K562 (cell line): Measurements from ENCODE around the gene BTN3A1. TPM values are rescaled to one million over a fixed set of nuclear protein-coding genes. Genes with fewer than 3 reads are reported as not detected.
A peak's percentile ranks its signal among the peaks of the same experiment; 100 is the strongest.

Experiments
- ATAC-seq: fragments of 200-7000 bp; cut with Tn5 transposase; 3 replicates; pipeline ENCODE4 v1.9.1; 2020; ENCODE audit warnings: moderate library complexity
- BruUV-seq: library from RNA; stranded (reverse); fragments of 400-500 nt; replicated peaks from 2 replicates; lab custom pipeline; 2021; lab: Mats Ljungman, UMichigan
- CTCF ChIA-PET: fragments of 300-600 bp; formaldehyde crosslinking; extraction: SDS; loops from one replicate; lab custom pipeline; 2021; ENCODE audit warnings: low intra/inter-chr PET ratio; lab: Yijun Ruan, JAX
- POLR2A ChIA-PET: fragments of 300-600, 350-650 bp; sonication (Branson Sonifier 250); formaldehyde crosslinking; extraction: SDS; loops from one replicate; lab custom pipeline; 2021; ENCODE audit warnings: antibody characterized with exemption, inconsistent platforms; lab: Yijun Ruan, JAX
- DNase-seq, 4 experiments: peaks; one replicate each; pipeline versions ENCODE4 v3.0.0 to v3.0.0-alpha.2; 2011 to 2018; ENCODE audit warnings: low spot score in 3 of 4, mixed read lengths in 3 of 4; ENCODE audit errors: extremely low read depth in 1 of 4
- FAIRE-seq: peaks from 2 replicates; lab custom pipeline; 2011; peaks lifted over from hg19 to GRCh38; lab: Jason Lieb, UNC
- H2AFZ ChIP-seq: 2 replicates; pipeline ENCODE4 v1.6.0; 2011; ENCODE audit warnings: low read depth, low read length, control low read depth, inconsistent platforms
- H3K27ac ChIP-seq: fragments of 200-600 bp; 3 replicates; pipeline ENCODE4 v1.8.0; 2011; ENCODE audit warnings: low read depth, mild to moderate bottlenecking, control low read depth, inconsistent platforms, low read length, moderate library complexity, mixed read lengths; ENCODE audit errors: extremely low read depth
- H3K27me3 ChIP-seq, 2 experiments: fragments of 300-600 bp in 1 of 2; 2 replicates in 1 of 2; 3 replicates in 1 of 2; pipeline versions ENCODE4 v1.6.0 to v1.8.0; 2011; ENCODE audit warnings: inconsistent platforms in 2 of 2, low read length in 2 of 2, mild to moderate bottlenecking in 1 of 2, mixed read lengths in 1 of 2, moderate library complexity in 1 of 2; ENCODE audit not compliant: control insufficient read depth in 2 of 2, insufficient read depth in 2 of 2
- H3K36me3 ChIP-seq: fragments of 300-600 bp; 3 replicates; pipeline ENCODE4 v1.8.0; 2011; ENCODE audit warnings: mild to moderate bottlenecking, low read length, inconsistent platforms; ENCODE audit not compliant: control insufficient read depth, insufficient read depth
- H3K4me1 ChIP-seq, 2 experiments: fragments of 200-600 bp in 1 of 2; replicated peaks in 1 of 2; 2 replicates in 1 of 2; 3 replicates in 1 of 2; pipeline versions ENCODE4 v1.5.1 to v1.8.0; 2011; ENCODE audit warnings: inconsistent platforms in 2 of 2, low read length in 2 of 2, mild to moderate bottlenecking in 1 of 2, mixed read lengths in 1 of 2, moderate library complexity in 1 of 2; ENCODE audit not compliant: control insufficient read depth in 2 of 2, insufficient read depth in 2 of 2
- H3K4me2 ChIP-seq: 2 replicates; pipeline ENCODE4 v1.6.1; 2011; ENCODE audit warnings: low read length, control low read depth, inconsistent platforms, mixed read lengths; ENCODE audit not compliant: insufficient read depth
- H3K4me3 ChIP-seq: fragments of 200-600 bp; sonication (generic), shearing (Covaris generic); 2 replicates; pipeline ENCODE4 v1.5.1; 2016; ENCODE audit warnings: control low read depth, inconsistent platforms
- H3K79me2 ChIP-seq: fragments of 200-600 bp; 3 replicates; pipeline ENCODE4 v1.8.0; 2011; ENCODE audit warnings: low read length, inconsistent platforms; ENCODE audit not compliant: control insufficient read depth, insufficient read depth
- H3K9ac ChIP-seq, 2 experiments: 2 replicates each; pipeline versions ENCODE4 v1.6.0 to v1.6.1; 2011; ENCODE audit warnings: low read depth in 2 of 2, low read length in 2 of 2, control low read depth in 1 of 2, inconsistent platforms in 1 of 2, mild to moderate bottlenecking in 1 of 2, mixed read lengths in 1 of 2; ENCODE audit not compliant: insufficient read depth in 1 of 2
- H3K9me1 ChIP-seq: one replicate; pipeline ENCODE4 v1.6.0; 2011; ENCODE audit warnings: inconsistent platforms, mild to moderate bottlenecking, low read length, moderate library complexity; ENCODE audit not compliant: control insufficient read depth, insufficient read depth
- H3K9me3 ChIP-seq: replicated peaks from 2 replicates; pipeline ENCODE4 v1.5.1; 2011; ENCODE audit warnings: low read depth, low read length, inconsistent platforms; ENCODE audit not compliant: control insufficient read depth, insufficient read depth
- H4K20me1 ChIP-seq: replicated peaks from 2 replicates; pipeline ENCODE4 v1.6.1; 2011; ENCODE audit warnings: low read length, inconsistent platforms, mixed read lengths; ENCODE audit not compliant: control insufficient read depth, insufficient read depth
- CHD1 ChIP-seq: fragments of 200-600 bp; sonication (generic); IDR thresholded peaks from one replicate; pipeline ENCODE4 v1.6.1; 2012; ENCODE audit warnings: mild to moderate bottlenecking, moderate library complexity, low read length, inconsistent platforms
- CXXC5 ChIP-seq: fragments of 250-450 bp; sonication (Bioruptor Pico); IDR thresholded peaks from 2 replicates; pipeline ENCODE4 v1.8.0; 2022; ENCODE audit warnings: inconsistent platforms, mild to moderate bottlenecking, moderate library complexity
- DPF2 ChIP-seq: fragments of 450-650 bp; IDR thresholded peaks from 2 replicates; pipeline ENCODE4 v1.6.1; 2016
- FOXJ2 ChIP-seq: fragments of 200-800 bp; sonication (Bioruptor generic); IDR thresholded peaks from 2 replicates; pipeline ENCODE4 v1.6.1; 2016; ENCODE audit warnings: missing genetic modification characterization, missing compliant biosample characterization
- KAT7 ChIP-seq: sonication (generic); formaldehyde crosslinking; IDR thresholded peaks from 2 replicates; pipeline ENCODE4 v1.8.0; 2022; ENCODE audit warnings: missing genetic modification reagents, mild to moderate bottlenecking, borderline replicate concordance
- LCOR ChIP-seq: sonication (generic); formaldehyde crosslinking; IDR thresholded peaks from 2 replicates; pipeline ENCODE4 v1.8.0; 2022; ENCODE audit warnings: mild to moderate bottlenecking, missing genetic modification reagents
- MAZ ChIP-seq, 2 experiments: fragments of 450-650 bp in 1 of 2; sonication (generic) in 1 of 2; formaldehyde crosslinking; IDR thresholded peaks in 1 of 2; conservative IDR thresholded peaks in 1 of 2; 2 replicates each; pipeline versions ENCODE4 v1.4.0 to v1.5.0; 2020; ENCODE audit warnings: mild to moderate bottlenecking in 1 of 2, missing genetic modification reagents in 1 of 2
- NUFIP1 ChIP-seq: fragments of 450-650 bp; IDR thresholded peaks from 2 replicates; pipeline ENCODE4 v1.6.1; 2018; ENCODE audit not compliant: partially characterized antibody
- RAD21 ChIP-seq, 2 experiments: fragments of 250-450 bp in 1 of 2; fragments of 450-650 bp in 1 of 2; sonication (Bioruptor Pico) in 1 of 2; formaldehyde crosslinking in 1 of 2; IDR thresholded peaks in 1 of 2; conservative IDR thresholded peaks in 1 of 2; 2 replicates each; pipeline versions ENCODE4 v1.4.0 to v1.8.0; 2020 to 2022; ENCODE audit warnings: mild to moderate bottlenecking in 2 of 2, moderate library complexity in 1 of 2
- SIRT6 ChIP-seq: IDR thresholded peaks from one replicate; pipeline ENCODE4 v1.6.1; 2012; ENCODE audit warnings: low read depth, mild to moderate bottlenecking, control low read depth, inconsistent platforms, low read length, moderate library complexity
- SMC3 ChIP-seq: conservative IDR thresholded peaks from 2 replicates; pipeline ENCODE4 v1.6.1; 2011; ENCODE audit warnings: low read depth, low read length, improper control_type of control experiment; ENCODE audit not compliant: insufficient read depth
- SP1 ChIP-seq: sonication (generic); formaldehyde crosslinking; IDR thresholded peaks from 2 replicates; pipeline ENCODE4 v1.8.1; 2022; ENCODE audit warnings: mild to moderate bottlenecking, missing genetic modification reagents
- WGBS: fragments of 100-300 bp; shearing (Covaris generic); methylation state at CpG from one replicate; pipeline ENCODE4 v1.1.6; 2016; ENCODE audit warnings: low coverage, mixed read lengths; ENCODE audit not compliant: insufficient coverage; ENCODE audit errors: missing lambda C conversion rate; 5-methylcytosine and 5-hydroxymethylcytosine counted together
- in situ Hi-C: fragments of 300-500 bp; cut with MboI; formaldehyde crosslinking; loops from 4 replicates; pipeline ENCODE4 v1.15.0; 2018; ENCODE audit warnings: inconsistent platforms, mixed read lengths
- intact Hi-C: fragments of 100-400 bp; cut with micrococcal nuclease; formaldehyde crosslinking; loops from 2 replicates; pipeline ENCODE4 v1.14.2; 2022
- polyA plus RNA-seq, 8 experiments: library from polyadenylated mRNA; depleted of rRNA in 4 of 8; stranded (reverse) in 5 of 8; unstranded in 3 of 8; fragments of >200 nt; fragmentation: Nextera tagmentation in 2 of 8; fragmentation: Illumina TruSeq in 1 of 8; extraction: Ambion mirVana in 2 of 8; extraction: Trizol in 1 of 8; gene quantifications; 2 replicates each; pipeline versions ENCODE4 v1.2.1 to v1.2.3, GENCODE V29; 2011 to 2014; ENCODE audit warnings: inconsistent platforms in 1 of 8, missing spikeins in 1 of 8
- total RNA-seq, 7 experiments: library from RNA; depleted of rRNA in 6 of 7; stranded (reverse); fragments of >200 nt in 6 of 7; fragmentation: Illumina TruSeq in 2 of 7; extraction: Trizol in 2 of 7; gene quantifications; 2 replicates each; pipeline versions ENCODE4 v1.2.1 to v1.2.3, GENCODE V29; 2011 to 2021; ENCODE audit warnings: low replicate concordance in 1 of 7
- TF ChIP-seq, protein P1 (sequence below): fragments of 450-650 bp; formaldehyde crosslinking; conservative IDR thresholded peaks from 2 replicates; pipeline ENCODE4 v1.4.0; 2022; ENCODE audit warnings: mild to moderate bottlenecking, missing genetic modification characterization
- TF ChIP-seq, protein P2 (sequence below): sonication (generic); formaldehyde crosslinking; IDR thresholded peaks from 2 replicates; pipeline ENCODE4 v1.8.0; 2022; ENCODE audit warnings: mild to moderate bottlenecking, missing genetic modification reagents
- TF ChIP-seq, protein P3 (sequence below), 3 experiments: IDR thresholded peaks in 2 of 3; conservative IDR thresholded peaks in 1 of 3; 2 replicates each; pipeline ENCODE4 v1.5.1; 2011 to 2012; ENCODE audit warnings: low read length in 3 of 3, mild to moderate bottlenecking in 3 of 3, control low read depth in 2 of 3, improper control_type of control experiment in 1 of 3, inconsistent platforms in 1 of 3, low read depth in 1 of 3, mixed read lengths in 1 of 3, moderate library complexity in 1 of 3; ENCODE audit not compliant: insufficient read depth in 2 of 3

Gene BTN3A1
- total and polyA plus RNA-seq, 9 of the 15 experiments (the other 6 are each of a cell fraction or from before 2014, with no cell fraction given), result 0.84 to 8.5 (median 3.9) TPM

DNA sequence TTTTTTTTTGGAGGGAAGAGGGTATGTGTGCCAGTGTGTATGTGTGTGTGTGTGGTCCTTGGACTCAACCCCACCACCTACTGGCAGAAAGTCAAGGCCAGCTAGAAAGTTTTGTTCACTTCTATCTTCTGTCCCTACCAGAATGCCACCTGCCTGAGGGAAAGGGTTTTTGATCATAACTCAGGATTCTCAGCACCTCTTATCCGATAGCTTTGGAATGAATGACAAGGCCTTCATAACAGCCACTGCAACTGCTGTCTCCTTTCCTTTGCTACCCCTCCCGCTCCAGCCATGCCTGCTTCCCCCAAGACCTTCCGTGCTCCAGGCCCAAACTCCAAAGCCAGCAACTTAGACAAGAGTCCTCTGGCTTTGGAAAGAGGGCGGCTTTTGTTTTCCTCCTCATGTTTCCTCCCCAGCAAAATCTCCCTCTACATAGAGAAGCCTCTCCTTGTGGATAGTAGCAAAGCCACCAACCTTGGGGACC is 18.7 kb downstream of the BTN3A1 start:
- Histone ChIP-seq H3K9ac (peak overlapping the region; percentile 0 to 91; a peak in 3 of 4 replicates), H3K4me2 (peak overlapping the region; percentile 96), H3K79me2 (no peaks in the 10 kb centered on the region), H2AFZ (peak overlapping the region; percentile 99), H3K9me1 (no peaks in the 10 kb centered on the region), H3K36me3 (no peaks in the 10 kb centered on the region), H4K20me1 (no peaks in the 10 kb centered on the region), H3K27me3 (no peaks in the 10 kb centered on the region), H3K4me1 (peaks cover 12 to 17% of the 10 kb centered on the region in 2 experiments; a peak in 3 of 5 replicates), H3K9me3 (no peaks in the 10 kb centered on the region), H3K27ac (peak overlapping the region; percentile 14; the same call in 1 of the 3 replicates), H3K4me3 (peak overlapping the region; percentile 75)
- DNase-seq (peak; percentile 43 to 66 (median 50)), FAIRE-seq (peak; percentile 80), ATAC-seq (peak; percentile 38)
- POLR2A ChIA-PET, result interaction anchor here (0.6 to 1.5 kb wide), 3 partner anchors 204 to 354 kb away, joined by 3 to 5 read pairs (median 3); a partner anchor contains a TSS
- intact Hi-C loops (loop anchor here (1.0 to 2.0 kb wide), 2 partner anchors 33 to 74 kb away; no protein-coding TSS in a partner anchor), in situ Hi-C loops (no loop called here)
- CTCF ChIA-PET, result no interaction called here
- no TSS peak for BruUV-seq
- TF ChIP-seq SP1 (CRISPR knock-in tag) (peak; percentile 37; the same call in 1 of the 2 replicates), CHD1 (no peak), SMC3 (0 out of 2 replicates have a peak, but pooled peaks have one; percentile 37), LCOR (CRISPR knock-in tag) (0 out of 2 replicates have a peak, but pooled peaks have one; percentile 14), RAD21 (CRISPR knock-in tag; conservative IDR thresholded peaks at IDR 0.05 in 1 of 2, IDR thresholded peaks at IDR 0.05 in 1 of 2) (peak; percentile 48 to 53; a peak in 3 of 4 replicates), KAT7 (CRISPR knock-in tag) (0 out of 2 replicates have a peak, but pooled peaks have one; percentile 27), NUFIP1 (no peak), DPF2 (no peak), SIRT6 (no peak), CXXC5 (CRISPR knock-in tag) (peak; percentile 24; the same call in 1 of the 2 replicates), MAZ (CRISPR knock-in tag; conservative IDR thresholded peaks at IDR 0.05 in 1 of 2, IDR thresholded peaks at IDR 0.05 in 1 of 2) (peak in 1 of 2 experiments; percentile 37; a peak in 2 of 4 replicates), FOXJ2 (tag) (0 out of 2 replicates have a peak, but pooled peaks have one; percentile 39)
- TF ChIP-seq, protein P1, sequence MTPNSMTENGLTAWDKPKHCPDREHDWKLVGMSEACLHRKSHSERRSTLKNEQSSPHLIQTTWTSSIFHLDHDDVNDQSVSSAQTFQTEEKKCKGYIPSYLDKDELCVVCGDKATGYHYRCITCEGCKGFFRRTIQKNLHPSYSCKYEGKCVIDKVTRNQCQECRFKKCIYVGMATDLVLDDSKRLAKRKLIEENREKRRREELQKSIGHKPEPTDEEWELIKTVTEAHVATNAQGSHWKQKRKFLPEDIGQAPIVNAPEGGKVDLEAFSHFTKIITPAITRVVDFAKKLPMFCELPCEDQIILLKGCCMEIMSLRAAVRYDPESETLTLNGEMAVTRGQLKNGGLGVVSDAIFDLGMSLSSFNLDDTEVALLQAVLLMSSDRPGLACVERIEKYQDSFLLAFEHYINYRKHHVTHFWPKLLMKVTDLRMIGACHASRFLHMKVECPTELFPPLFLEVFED (CRISPR knock-in tag), result 0 out of 2 replicates have a peak, but pooled peaks have one; percentile 5
- TF ChIP-seq, protein P2, sequence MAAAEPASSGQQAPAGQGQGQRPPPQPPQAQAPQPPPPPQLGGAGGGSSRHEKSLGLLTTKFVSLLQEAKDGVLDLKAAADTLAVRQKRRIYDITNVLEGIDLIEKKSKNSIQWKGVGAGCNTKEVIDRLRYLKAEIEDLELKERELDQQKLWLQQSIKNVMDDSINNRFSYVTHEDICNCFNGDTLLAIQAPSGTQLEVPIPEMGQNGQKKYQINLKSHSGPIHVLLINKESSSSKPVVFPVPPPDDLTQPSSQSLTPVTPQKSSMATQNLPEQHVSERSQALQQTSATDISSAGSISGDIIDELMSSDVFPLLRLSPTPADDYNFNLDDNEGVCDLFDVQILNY (CRISPR knock-in tag), result peak; percentile 44; the same call in 1 of the 2 replicates
- TF ChIP-seq, protein P3, sequence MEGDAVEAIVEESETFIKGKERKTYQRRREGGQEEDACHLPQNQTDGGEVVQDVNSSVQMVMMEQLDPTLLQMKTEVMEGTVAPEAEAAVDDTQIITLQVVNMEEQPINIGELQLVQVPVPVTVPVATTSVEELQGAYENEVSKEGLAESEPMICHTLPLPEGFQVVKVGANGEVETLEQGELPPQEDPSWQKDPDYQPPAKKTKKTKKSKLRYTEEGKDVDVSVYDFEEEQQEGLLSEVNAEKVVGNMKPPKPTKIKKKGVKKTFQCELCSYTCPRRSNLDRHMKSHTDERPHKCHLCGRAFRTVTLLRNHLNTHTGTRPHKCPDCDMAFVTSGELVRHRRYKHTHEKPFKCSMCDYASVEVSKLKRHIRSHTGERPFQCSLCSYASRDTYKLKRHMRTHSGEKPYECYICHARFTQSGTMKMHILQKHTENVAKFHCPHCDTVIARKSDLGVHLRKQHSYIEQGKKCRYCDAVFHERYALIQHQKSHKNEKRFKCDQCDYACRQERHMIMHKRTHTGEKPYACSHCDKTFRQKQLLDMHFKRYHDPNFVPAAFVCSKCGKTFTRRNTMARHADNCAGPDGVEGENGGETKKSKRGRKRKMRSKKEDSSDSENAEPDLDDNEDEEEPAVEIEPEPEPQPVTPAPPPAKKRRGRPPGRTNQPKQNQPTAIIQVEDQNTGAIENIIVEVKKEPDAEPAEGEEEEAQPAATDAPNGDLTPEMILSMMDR (IDR thresholded peaks at IDR 0.05 in 2 of 3, conservative IDR thresholded peaks at IDR 0.05 in 1 of 3; ENCODE audit: insufficient read depth in 2 of 3, low read depth in 1 of 3, low read length in 3 of 3), result peak; percentile 46 to 65 (median 58); a peak in 5 of 6 replicates
- WGBS, result 57% methylated on average over 4 of the region's 4 CpGs
